NCI-H2227 treated with DMSO at 0.1 percent for 48 hours (cell line): ENCODE results near the gene SPEN.

Experiments used
- DNase-seq: peaks from one replicate; lab custom pipeline; 2025; lab: John Stamatoyannopoulos, UW

SPEN gene

DNA sequence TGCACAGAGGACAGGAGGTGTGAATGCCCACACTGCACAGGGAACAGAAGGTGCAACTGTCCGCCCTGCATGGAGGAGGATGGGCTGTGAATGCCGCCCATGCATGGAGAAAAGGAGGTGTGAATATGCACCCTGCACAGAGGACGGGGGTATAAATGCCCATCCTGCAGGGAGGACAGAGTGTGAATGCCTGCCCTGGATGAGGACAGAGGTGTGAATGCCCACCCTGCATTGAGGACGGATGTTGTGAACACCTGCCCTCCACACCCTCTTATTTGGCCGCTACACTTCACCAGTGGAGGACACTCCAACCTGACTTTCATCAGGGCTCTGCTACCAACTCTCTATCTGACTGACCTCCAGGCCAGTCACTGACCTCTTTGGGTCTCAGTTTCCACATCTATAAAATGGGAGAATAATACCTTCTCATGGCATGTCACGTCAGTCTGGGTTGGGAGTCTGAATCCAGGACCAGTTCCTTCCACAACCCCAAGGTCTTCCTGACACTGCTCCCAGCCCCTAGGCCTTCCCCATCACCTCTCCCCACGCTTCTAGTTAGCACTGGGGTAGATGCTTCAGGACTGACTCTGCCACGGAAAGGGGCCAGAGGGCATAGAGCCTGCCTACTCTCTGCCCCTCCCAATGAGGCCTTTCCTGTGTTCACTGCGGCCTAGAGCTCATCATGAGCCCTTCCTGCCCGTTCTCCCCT, 100.0 kb downstream of the SPEN start:
- DNase-seq, result no peak

DNA sequence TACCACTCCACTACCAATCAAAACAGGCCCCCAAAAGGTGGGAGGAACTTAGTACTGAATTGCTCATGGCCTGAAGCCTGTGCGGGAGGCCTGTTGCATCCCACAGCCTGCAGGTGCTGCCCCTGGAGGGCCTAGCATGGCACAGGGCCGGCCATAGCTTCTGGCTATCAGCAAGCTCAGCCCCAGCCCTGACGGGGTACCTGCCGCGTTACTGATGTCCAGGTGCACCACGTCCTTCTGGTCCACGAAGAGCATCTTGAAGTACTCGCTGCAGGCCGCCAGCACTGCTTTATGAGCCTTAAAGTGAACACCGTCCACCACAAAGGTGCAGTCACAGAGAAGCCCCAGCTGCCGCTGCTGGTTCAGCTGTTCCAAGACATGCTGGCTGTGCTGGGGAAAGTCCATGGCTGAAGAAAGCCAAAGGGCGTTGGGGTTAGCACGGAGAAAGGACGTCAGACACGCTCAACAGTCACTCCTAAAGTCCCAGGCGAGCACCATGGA, 100.6 kb downstream of the SPEN start:
- no peak for DNase-seq

DNA sequence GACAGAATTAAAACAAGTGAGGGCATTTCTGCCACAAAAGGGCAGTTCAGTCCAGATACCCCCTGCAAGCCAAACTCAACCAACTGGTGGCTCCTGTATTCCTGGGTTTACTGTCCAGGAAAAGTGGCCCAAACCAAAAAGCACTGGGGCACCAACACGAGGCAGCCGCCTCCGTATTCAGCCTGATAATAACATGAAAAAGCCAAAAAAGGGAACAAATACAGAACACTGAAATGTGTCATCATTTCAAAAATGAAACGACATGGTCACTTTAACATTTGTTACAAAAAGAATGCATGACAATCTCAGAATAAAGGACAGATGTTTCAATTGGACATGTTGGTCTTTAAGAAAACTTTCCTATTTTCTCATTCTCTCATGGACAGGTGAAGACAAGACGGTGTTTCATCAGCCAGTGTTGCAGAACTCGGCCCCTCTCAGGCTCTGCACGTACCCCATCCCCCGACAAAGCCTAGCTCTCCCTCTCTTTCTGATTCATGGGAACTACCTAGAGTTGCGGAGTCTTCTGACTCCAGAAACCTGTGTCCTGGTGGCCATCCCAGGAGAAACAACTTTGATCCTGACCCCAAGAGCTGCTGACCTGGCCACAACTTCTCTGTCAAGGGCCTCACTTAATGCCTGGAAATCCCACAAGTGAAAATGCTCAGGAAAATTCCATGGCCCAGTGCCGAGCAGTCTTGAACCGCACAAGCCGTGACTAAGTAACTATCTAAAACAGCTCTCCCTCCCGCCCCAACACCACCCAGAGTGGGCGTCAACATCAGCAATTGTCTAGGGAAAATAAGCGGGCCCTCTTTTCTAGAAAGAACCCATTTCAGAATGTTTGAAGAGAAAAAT, 101.3 kb downstream of the SPEN start:
- DNase-seq, result no peak

DNA sequence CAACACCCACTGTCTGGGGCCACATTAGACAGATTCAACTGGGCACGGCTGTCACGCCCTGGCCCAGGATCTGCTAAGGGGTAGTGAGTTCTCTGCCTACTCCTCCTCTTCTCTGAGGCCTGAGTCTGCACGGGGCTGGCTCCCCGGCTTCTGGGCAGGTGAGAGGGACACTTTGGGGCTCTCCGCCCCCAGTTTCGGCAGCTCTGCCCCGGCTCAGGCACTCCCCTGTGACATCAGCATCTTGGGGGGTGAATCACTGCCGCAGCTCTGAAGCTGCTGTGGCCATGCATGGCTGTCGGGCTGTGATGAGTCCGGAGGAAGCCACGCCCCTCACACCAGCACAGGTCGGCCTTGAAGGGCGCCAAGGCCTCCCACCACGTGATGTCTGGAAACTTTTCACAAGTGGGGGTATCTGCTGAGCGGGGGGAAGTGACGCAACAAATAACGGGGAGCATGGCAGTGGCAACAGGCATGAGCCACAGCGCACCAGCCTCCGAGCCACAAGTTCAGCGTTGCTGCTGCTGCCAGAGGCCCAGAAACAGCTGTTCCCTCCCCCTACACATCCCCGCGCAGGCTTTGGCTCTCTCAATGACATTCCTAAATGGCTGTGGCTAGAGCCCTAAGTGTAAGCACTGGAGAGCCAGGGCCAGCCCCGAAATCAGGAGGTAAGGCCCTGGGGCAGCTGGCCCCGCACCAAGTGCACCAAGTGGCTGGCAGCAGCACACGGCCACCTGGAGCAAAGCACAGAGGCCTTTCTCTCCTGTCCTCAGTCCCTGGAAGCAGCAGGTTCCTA, 102.1 kb downstream of the SPEN start:
- DNase-seq, result no peak

DNA sequence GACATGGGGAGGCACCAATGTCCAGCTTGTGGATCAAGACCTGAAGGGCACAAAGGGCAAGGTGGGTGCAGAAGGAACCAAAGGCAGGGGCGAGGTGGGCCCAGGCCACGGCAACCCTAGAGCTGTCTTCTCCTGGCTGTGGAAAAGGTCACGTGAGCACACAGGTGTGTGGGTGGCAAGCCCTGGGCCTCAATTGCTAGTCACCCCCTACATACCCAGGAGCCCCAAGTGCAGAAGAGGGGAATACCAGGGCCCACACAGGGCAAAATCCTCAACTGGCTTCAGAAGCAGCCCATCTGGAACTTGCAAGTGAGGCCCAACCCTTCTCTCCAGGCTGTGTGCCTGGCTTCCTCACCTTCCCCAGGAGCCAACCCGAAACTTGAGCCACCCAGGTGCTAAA, 102.8 kb downstream of the SPEN start:
- DNase-seq, result no peak

DNA sequence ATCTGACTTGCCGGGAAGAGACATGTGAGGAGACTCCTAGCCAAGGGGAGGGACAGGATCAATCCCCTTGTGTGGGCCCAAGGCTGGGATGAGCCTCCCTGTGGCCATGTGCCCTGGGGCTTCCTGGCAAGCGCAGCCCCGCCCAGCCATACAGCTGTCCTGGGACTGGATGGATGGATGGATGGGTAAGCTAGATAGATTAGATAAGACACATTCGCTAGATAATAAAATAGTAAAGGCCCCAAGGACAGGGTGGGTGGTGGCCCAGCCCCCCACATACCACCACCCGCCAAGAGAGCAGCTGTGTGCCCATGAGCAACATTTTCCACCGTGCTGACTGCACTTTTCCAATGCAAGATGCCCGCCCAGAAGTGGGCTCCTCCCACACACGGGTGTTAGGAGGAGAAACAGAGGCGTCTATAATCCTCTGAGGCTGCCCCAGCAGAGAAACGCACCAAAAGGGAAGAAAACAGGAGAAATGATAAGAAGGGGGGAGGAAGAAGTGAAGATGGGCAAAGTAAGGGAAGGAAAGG, 103.3 kb downstream of the SPEN start:
- DNase-seq, result no peak

DNA sequence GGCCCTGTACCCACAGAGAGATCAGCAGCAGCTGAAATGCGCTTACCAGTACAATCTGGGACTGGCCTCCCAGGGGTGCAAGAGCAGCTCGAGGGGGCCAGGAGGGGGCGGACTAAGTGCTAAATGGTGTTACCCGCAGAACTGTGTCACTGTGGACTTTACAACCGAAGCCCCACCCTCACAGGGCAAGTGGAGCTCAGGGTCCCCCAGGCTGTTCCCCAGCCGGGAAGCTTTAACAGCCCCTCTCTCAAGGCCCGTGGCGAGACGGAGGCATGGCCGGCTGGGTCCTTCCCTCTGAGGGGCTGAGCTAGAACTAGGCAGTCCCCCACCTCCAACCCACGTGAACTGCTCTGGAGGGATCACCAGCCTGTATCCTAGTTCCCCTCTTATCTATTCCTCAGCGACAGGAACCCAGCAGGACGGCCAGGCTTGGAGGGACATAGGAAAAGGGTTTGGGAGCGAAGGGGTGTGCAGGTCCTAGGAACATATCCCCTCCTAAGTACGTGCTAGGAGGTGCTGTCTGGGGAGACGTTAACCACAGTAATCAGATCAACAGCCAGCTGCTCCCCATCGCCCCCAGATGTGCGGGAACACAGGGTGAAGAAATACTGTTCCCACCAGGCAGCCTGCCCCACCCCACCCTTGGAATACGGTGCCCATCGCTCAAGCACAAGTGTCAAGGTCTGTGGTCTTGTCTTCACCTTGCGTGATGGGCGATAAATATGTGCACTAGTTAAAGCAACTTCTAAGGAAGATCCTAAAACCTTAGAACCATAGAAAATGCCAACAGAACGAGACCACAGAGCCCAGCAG, 104.0 kb downstream of the SPEN start:
- no peak for DNase-seq

DNA sequence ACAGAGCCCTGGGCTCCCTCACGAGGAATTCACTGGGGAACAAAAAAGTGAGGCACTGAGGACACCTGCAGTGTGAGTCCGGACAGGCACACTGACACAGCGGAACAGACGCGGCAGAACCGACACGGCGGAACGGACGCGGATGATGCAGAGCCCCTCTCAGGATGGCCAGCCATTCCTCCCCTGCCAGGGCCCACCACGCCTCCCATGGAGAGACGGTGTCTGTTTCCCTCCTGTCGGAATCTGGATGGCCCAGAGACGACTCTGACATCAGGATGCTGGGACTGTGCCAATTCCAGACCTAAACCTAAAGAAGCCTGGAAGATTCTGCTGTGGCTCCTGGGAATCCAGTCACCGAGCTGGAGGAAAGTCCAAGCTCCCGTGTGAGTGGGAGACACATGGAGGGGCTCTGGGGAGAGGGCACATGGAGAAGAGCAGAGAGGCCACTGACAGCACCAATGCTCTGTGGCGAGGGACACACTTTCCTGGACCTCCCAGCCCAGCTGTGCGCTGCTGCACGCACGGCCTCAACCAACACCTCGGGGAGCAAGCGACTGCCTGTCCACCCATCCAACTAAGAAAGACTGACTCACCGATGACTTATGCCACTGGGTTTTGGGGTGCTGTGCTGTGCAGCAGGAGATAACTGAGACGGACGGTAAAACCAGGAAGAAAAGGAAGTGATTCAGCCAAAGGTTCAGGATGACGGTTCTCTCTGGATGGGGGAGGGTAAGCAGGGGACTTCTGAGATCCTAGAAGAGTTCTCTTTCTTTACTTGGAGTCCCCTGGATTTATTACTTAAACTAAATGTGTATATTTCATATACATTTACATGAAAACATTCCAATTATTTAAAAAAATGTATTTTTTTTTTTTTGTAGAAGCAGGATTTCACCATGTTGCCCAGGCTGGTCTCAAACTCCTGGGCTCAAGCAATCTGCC, 105.1 kb downstream of the SPEN start:
- DNase-seq, result no peak

DNA sequence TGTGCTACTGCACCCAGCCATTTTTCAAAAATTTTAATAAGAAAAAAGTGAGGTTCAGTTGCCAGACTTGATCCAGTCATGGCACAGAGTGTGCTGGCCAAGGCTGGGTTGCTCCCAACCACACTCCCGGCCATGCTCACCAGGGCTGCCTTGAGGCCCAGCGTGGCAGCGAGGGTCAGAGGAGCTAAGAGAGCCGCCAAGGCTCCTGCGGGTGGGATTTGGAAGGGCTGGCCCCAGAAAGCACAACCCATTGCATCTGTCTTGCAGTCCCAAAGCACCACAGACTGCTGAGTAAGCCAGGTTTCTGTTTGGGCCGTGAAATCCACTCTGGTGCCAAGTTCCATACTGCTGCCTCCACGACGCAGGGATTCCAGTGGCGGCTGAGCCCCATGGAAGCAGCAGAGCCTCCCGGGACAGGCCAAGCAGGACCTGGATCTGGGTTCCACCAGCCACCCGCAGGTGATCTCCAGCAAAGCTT, 105.8 kb downstream of the SPEN start:
- no peak for DNase-seq

DNA sequence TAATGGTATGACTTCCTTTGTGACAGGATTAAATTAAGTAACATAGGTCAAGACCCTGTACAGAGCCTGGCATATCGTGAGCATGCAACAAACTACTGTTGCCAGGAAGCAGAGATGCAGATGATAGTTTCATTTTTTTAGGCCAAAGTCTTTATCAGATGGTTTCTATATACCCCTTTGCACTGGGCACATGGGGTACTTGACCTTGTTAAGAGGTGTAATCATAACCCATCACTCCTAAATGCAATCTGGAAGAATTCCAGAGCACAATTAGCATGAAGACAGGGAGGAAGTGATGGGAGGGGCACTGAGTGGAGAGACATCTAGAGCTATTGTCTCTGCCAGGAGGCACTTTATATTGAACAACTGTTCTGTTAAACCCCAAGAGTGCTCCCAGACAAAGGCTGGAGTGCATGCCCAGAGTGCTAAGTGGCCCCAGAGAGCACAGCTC, 106.3 kb downstream of the SPEN start:
- peak; percentile 85 for DNase-seq

DNA sequence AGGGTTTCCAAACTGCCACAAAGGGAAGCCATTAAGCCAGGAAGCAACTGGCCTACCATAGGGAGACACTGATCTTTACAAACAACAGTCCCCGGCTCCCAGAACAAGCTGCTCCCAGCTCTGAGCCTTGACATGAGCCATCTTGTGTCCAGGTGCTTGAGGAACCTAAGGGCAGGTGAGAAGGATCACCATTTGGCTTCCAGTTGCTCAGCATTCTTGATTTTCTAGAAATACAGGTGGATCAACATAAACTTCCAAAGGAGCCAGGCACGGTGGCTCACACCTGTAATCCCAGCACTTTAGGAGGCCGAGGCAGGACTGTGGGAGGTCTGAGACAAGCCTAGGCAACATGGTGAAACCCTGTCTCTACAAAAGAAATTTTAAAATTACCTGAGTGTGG, 106.8 kb downstream of the SPEN start:
- DNase-seq, result no peak

DNA sequence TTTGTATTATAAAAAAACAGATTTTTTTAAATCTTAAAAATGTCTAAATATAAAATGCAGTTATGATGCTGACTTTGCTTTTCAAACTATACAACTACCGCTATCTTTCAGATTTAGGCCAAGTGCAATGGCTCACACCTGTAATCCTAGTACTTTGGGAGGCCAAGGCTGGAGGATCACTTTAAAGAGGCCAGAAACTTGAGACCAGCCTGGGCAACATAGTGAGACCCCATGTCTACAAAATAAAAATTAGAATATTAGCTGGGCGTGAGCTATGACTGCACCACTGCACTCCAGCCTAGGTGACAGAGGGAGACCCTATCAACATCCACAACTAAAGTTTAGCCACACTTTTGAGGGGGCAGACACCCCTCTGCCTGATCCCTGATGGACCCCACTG, 108.0 kb downstream of the SPEN start:
- no peak for DNase-seq

DNA sequence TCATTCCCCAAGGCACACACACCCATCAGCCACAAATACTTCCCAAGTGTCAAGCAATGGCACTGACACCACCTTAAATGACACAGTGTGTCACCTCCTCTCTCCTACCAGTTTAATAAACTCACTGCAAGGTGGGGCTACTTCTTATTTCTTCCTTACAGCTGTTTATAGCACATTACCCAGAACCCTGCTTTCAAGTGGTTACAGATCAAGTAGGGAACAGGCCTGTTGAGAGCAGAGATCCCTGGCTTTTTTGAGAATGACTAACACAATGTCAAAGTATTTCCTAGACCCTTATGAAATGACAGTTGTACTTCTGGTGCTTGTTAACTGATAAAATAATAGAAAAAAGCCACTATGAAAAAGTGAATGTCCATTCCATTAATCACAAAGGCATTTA, 108.6 kb downstream of the SPEN start:
- no peak for DNase-seq

DNA sequence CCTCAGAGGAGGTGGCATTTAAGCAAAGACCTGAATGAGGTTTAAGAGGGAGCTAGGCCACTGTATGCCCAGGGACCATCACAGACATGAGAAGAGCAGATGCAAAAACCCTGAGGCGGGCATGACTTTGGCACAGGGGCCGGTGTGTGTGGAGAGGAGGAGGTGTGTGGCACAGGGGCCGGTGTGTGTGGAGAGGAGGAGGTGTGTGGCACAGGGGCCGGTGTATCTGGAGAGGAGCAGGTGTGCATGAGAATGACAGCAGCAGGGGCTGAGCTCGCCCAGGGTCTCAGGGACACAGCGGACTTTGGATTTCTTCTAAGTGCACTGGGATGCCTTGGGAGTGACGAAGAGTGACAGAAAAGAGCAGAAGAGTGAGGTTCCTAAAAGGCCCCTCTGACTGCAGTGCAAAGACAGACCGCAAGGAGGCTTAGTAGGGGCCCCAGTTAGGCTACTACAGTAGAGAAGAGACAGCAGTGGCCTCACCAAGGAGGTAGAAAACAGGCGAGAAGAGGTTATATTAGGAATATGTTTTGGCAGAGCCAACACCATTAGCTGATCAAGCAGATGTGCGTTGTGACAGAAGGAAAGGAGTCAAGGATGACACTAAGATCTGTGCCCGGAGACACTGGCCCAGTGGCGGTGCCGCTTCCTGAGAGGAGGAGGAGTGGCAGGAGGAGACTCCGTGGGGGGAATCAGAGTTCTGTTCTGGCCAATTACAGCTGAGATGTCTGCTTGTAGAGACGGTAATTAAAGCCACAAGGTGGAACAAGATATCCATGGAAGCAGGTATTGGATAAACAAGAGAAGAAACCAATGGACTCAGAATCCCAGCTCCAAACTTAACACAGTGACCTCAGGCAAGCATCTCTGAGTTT, 110.0 kb downstream of the SPEN start:
- DNase-seq, result no peak

DNA sequence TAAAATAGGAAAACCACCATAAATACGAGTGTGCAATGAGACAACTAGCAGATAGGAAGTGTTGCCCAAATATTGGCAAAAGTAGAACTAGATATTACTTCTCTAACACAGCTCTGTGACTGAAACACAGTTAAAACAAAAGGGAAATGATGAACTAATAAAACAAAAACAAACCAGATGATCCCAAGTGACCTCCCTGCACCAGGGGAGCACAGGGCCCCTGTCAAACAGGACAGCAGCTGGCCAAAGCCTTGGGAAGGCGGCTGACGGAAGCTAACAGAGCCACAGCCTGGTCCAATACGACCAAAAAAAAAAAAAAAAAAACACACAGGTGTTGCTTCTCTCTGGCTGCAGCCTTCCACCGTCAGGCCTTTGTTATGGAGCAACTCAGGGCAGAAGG, 110.6 kb downstream of the SPEN start:
- no peak for DNase-seq

DNA sequence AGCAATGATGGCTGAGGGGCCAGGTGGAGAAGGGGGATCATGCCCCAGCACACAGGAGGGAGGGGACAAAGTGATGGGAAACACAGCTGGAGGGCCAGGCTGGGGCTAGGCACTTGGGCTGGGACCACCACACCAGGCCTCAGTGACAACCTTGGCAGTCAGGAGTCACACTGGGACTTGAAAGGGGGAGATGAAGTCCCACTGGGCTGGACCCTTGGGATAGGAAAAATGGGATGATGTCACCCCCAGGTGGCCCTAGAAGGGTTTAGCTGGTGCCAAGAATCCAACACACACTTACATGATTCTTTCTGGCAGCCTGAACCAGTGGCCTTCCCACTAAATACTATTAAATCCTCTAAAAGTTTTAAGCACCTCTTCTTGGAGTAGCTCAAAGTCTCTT, 111.3 kb downstream of the SPEN start:
- no peak for DNase-seq

DNA sequence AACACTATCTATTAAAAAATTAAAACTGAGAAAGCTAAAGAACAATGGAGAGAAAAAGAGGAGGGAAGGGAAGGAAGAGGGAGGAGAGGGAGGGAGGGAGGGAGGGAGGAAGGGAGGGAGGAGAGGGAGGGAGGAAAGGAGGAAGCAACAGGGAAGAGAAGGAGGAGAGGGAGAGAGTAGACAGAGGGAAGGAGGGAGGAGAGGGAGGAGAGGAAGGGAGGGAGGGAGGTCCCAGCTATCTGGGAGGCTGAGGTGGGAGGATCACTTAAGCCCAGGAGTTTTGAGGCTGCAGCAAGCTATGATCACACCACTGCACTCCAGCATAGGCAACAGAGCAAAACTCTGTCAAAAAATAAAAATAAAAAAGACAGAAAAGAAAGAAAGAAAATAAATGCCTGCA, 111.9 kb downstream of the SPEN start:
- DNase-seq, result no peak

DNA sequence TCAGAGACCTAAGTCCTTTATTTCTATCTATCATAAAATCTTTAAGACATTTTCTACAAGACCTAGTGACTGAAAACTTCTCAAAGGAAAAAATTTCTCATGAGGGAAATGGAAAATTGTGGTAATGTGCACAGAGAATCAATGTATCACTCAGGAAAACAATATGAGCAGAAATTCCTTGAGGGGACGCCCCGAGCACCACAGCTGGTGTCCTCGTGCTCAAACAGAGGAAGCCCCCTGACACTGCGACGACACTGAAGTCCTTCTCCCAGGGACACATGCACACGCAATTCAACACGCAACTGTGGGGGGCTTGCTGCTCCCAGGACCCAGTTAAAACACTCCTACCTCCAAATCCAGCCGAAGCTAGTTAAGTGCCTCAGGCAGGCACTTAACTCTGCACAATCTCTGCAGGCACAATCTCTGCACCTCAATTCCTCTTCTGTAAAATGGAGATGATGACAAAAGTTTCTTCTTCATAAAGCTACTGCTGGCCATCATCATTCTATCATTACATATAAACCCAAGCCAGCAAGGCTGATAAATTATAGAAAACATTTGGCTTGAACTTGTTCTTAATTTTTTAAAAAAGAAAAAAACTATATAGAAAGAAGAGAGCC, 112.4 kb downstream of the SPEN start:
- DNase-seq, result no peak

DNA sequence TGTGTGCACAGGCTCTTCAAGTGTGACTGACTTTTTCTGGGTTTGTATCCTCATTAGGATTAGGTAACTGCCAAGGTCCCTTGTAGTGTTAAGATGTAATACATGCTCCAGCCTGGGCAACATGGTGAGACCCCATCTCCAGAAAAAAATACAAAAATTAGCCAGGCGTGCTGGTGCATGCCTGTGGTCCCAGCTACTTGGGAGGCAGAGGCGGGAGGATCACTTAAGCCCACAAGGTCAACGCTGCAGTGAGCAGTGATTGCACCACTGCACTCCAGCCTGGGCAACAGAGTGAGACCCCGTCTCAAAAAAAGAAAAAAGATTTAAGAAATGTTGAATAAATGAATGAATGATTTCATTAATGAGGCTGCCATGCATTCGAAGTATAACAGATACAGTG, 113.3 kb downstream of the SPEN start:
- no peak for DNase-seq
